Bronchial epithelial cell (primary cell): Measurements from ENCODE around the gene KLHL21. TPM values are rescaled to one million over a fixed set of nuclear protein-coding genes. Genes with fewer than 3 reads are reported as not detected.
A peak's percentile ranks its signal among the peaks of the same experiment; 100 is the strongest.

Experiments used
- DNase-seq: peaks from one replicate; pipeline ENCODE4 v3.0.0-alpha.2; 2010; ENCODE audit warnings: low read depth
- FAIRE-seq: peaks from 2 replicates; lab custom pipeline; 2011; peaks lifted over from hg19 to GRCh38; lab: Jason Lieb, UNC
- H3K27me3 ChIP-seq: 2 replicates; pipeline ENCODE4 v1.5.1; 2011; ENCODE audit warnings: low read length; ENCODE audit not compliant: control insufficient read depth, insufficient read depth
- H3K36me3 ChIP-seq: 2 replicates; pipeline ENCODE4 v1.5.1; 2011; ENCODE audit warnings: low read length; ENCODE audit not compliant: control insufficient read depth, insufficient read depth
- H3K4me3 ChIP-seq: 2 replicates; pipeline ENCODE4 v1.5.1; 2011; ENCODE audit warnings: mild to moderate bottlenecking, low read depth, low read length, control low read depth
- total RNA-seq: library from RNA; depleted of rRNA; stranded (reverse); fragments of >200 nt; gene quantifications from 2 replicates; pipeline ENCODE4 v1.2.1, GENCODE V29; 2014
- TF ChIP-seq, protein P1 (sequence below): IDR thresholded peaks from 2 replicates; pipeline ENCODE4 v1.5.1; 2011; ENCODE audit warnings: mild to moderate bottlenecking, moderate library complexity, low read length, control low read depth, inconsistent platforms; ENCODE audit not compliant: insufficient read depth, severe bottlenecking

The KLHL21 gene
- total RNA-seq, 1 donor from 2014 or later, result 38.7 TPM

DNA sequence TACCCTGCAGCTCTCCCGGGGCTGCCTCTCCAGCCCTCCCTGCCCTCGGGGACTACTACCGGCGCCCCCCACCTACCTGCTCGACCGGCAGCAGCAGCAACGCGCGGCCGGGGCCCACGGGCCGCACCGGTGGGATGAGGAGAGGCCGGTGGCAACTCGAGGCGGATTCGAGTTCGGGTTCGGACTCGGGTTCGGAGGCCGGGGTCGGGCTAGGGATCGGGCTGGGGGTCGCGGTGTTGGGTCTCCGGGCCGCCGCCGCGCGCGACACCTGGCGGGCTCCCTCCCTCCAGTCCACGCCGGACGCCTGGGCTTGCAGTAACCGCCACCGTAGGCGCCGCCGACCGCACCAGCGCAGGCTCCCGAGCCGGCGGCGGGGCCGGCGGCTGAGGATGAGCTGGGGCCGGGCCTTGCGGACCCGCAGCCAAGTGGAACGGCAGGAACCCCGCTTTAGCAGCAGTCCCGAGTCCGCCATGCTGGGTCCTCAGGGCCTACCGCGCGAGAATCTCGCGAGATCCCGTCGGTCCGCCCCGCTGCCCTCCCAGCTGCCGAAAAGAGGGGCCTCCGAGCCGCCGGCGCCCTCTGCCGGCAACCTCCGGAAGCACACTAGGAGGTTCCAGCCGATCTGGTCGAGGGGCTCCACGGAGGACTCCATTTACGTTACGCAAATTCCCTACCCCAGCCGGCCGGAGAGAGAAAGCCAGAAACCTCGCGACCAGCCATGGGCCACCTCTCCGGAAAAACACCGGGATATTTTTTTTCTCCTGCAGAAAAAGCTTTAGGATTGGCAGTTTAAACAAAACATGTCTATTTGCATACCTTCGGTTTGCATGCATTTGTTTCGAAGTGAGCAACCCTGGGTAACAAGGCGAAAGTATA, 48.4 kb downstream of the KLHL21 start, which contains the start of gene NOL9:
Gene NOL9 (minus strand): TSS at position 483 of the 876 bp plus-strand sequence. CDS start 11 bp downstream, at position 472.
- Histone ChIP-seq H3K36me3 (peaks cover 5% of the 10 kb centered on the region), H3K4me3 (peak within 1 kb of the TSS; percentile 98), H3K27me3 (no peaks in the 10 kb centered on the region)
- peak; percentile 76 for DNase-seq
- TF ChIP-seq, protein P1, sequence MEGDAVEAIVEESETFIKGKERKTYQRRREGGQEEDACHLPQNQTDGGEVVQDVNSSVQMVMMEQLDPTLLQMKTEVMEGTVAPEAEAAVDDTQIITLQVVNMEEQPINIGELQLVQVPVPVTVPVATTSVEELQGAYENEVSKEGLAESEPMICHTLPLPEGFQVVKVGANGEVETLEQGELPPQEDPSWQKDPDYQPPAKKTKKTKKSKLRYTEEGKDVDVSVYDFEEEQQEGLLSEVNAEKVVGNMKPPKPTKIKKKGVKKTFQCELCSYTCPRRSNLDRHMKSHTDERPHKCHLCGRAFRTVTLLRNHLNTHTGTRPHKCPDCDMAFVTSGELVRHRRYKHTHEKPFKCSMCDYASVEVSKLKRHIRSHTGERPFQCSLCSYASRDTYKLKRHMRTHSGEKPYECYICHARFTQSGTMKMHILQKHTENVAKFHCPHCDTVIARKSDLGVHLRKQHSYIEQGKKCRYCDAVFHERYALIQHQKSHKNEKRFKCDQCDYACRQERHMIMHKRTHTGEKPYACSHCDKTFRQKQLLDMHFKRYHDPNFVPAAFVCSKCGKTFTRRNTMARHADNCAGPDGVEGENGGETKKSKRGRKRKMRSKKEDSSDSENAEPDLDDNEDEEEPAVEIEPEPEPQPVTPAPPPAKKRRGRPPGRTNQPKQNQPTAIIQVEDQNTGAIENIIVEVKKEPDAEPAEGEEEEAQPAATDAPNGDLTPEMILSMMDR, result peak; percentile 93
- FAIRE-seq, result no peak

DNA sequence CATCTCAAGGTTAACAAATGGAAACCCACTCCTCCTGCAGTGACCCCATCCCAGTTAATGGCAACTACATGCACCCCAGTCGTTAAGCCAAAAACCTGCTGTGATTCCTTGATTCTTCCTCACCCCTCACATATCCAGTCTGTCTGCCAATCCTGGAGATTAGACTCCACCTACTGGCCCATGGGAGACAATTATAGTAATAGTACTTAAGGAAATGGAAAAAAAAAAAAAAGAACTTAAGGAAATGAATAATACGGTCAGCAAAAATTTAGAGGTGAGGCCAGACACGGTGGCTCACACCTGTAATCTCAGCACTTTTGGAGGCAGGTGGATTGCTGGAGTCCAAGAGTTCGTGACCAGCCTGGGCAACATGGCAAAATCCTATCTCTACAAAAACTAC, 55.4 kb downstream of the KLHL21 start:
- Histone ChIP-seq H3K36me3 (peaks cover 16% of the 10 kb centered on the region), H3K27me3 (no peaks in the 10 kb centered on the region), H3K4me3 (no peak overlapping the region)
- TF ChIP-seq, protein P1, result no peak
- FAIRE-seq, result no peak
- DNase-seq, result peak; percentile 72

DNA sequence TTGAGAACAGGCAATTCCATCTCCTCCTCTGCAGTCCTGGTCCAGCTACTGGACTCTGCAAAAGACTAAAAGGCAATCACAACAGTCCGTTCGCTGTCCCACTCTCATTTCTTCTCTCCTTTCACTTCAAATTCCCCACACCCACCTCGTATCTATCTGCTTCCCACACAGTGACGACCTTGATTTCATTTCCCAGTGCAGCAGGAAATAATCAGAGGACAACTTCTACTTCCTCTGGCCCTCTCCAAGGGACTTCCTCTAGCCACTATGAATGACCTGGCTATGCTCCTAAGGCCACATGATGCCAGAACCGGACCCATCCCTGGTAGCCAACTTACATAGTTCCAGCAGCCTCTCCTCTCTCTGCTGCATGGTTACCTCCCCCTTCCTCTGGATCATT, 56.3 kb downstream of the KLHL21 start:
- TF ChIP-seq, protein P1, result no peak
- H3K27me3 ChIP-seq, result no peaks in the 10 kb centered on the region
- H3K36me3 ChIP-seq, result peaks cover 19% of the 10 kb centered on the region
- no peak overlapping the region for H3K4me3 ChIP-seq
- FAIRE-seq, result no peak
- no peak for DNase-seq

DNA sequence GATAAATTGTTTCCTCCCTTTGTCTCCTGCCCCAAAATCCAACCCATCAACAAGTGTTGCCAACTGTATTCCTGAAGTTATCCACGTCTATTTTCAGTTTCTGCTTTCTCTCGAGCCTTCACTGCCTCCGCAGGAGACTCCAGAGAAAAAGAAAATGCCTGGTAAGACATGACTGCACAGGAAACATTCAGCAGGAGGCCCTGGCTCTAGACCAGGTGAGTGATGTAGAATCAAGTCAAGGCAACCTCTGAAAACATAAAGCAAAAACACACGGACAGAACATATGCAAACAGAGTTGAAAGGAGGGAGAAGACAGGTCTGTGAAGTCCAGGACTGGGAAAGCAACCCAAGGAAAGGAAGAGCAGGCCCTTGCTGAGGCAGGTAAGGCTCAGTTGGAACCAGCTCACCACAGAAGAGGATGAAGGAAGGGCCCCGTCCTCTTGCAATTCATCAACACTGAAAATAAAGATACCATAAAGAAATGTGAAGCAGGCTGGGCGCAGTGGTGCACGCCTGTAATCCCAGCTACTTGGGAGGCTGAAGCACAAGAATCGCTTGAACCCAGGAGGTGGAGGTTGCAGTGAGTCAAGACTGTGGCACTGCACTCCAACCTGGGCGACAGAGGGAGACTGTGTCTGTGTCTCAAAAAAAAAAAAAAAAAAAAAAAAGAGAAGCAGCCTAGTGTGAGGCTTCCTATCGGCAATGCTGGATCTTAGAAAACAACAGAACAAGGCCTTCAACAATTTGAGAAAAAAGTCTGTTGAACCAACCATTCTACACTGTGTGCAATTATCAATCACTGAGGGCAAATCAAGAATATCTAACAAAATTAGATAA, 57.2 kb downstream of the KLHL21 start:
- Histone ChIP-seq H3K4me3 (no peak overlapping the region), H3K27me3 (no peaks in the 10 kb centered on the region), H3K36me3 (peaks cover 17% of the 10 kb centered on the region)
- peak; percentile 78 for DNase-seq
- no peak for FAIRE-seq
- TF ChIP-seq, protein P1, result no peak

DNA sequence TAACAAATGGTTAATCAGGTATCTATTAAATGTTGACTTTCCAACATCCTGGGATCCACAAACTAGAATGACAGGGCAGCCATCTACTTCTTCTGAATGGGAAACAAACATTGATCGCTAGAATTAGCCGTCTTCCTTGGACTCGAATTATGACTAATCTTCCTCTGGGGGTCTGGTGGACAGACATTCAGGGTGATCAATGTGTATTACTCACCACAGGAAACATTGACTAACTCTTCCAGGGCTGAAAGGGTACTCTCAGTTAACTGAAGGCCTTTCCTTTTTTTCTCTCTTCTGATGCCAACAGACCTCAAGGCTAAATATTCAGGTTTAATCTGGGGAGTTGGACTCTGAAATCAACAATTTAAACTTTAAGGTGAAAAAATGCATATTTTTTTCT, 57.8 kb downstream of the KLHL21 start:
- Histone ChIP-seq H3K36me3 (peaks cover 14% of the 10 kb centered on the region), H3K4me3 (no peak overlapping the region), H3K27me3 (no peaks in the 10 kb centered on the region)
- DNase-seq (peak; percentile 84), FAIRE-seq (no peak)
- TF ChIP-seq, protein P1, result no peak

Other genes starting within 250 kb of the KLHL21 start
- gene ACOT7, start 209.1 kb downstream of the KLHL21 start, total RNA-seq, result 88.1 and 89.8 TPM in 2 replicates
- gene HES2, start 182.9 kb downstream of the KLHL21 start, total RNA-seq, result 98.1 and 116 TPM in 2 replicates
- 4.5 and 8.4 TPM in 2 replicates for gene ESPN, start 178.1 kb downstream of the KLHL21 start, total RNA-seq
- 20.5 and 30.3 TPM in 2 replicates for gene TNFRSF25, start 136.7 kb downstream of the KLHL21 start, total RNA-seq
- 42.9 and 45.2 TPM in 2 replicates for gene PLEKHG5, start 111.2 kb downstream of the KLHL21 start, total RNA-seq
- 12.3 and 14.2 TPM in 2 replicates for gene NOL9, start 48.4 kb downstream of the KLHL21 start, total RNA-seq
- not detected in 2 replicates for gene TAS1R1, start 47.6 kb downstream of the KLHL21 start, total RNA-seq
- 18.7 and 19.7 TPM in 2 replicates for gene ZBTB48, start 22.9 kb downstream of the KLHL21 start, total RNA-seq
- gene PHF13, start 10.9 kb upstream of the KLHL21 start, total RNA-seq, result 6.1 and 9.9 TPM in 2 replicates
- 24.0 and 26.6 TPM in 2 replicates for gene THAP3, start 22.0 kb upstream of the KLHL21 start, total RNA-seq
- 17.9 and 31.1 TPM in 2 replicates for gene DNAJC11, start 98.9 kb upstream of the KLHL21 start, total RNA-seq
- 62.3 and 68.2 TPM in 2 replicates for gene CAMTA1, start 182.6 kb upstream of the KLHL21 start, total RNA-seq